NCI-H460 (cell line): ENCODE results near the gene PLA2R1. TPM values are rescaled to one million over a fixed set of nuclear protein-coding genes. Genes with fewer than 3 reads are reported as not detected.
"Not testable (repeated sequence)": the region's sequence is repeated elsewhere in the genome, so short reads cannot be mapped to it uniquely, and the experiment has no call there.

Experiments used
- DNase-seq: peaks from one replicate; pipeline ENCODE4 v3.0.0-alpha.2; 2016; ENCODE audit warnings: low read depth; ENCODE audit errors: extremely low read depth
- total RNA-seq: library from RNA; depleted of rRNA; stranded (reverse); fragments of >200 nt; shearing (Covaris generic); gene quantifications from 2 replicates; pipeline ENCODE4 v1.2.3, GENCODE V29; 2014

PLA2R1 gene
- total RNA-seq, 1 experiment from 2014 or later, result 22.8 TPM

GRCh38 chr2:159985656-159986055, 76.8 kb downstream of the PLA2R1 start:
- no peak for DNase-seq

GRCh38 chr2:159984034-159984433, 78.4 kb downstream of the PLA2R1 start:
- DNase-seq, result no peak

GRCh38 chr2:159982842-159983785, 79.3 kb downstream of the PLA2R1 start:
- no peak for DNase-seq

- no peak for DNase-seq
Observed at GRCh38 chr2:159982270-159982669, 80.1 kb downstream of the PLA2R1 start.

GRCh38 chr2:159976527-159977160, 85.8 kb downstream of the PLA2R1 start:
- no peak for DNase-seq

- DNase-seq, result no peak
Observed at GRCh38 chr2:159973325-159973724, 89.1 kb downstream of the PLA2R1 start.

GRCh38 chr2:159971365-159972152, 90.9 kb downstream of the PLA2R1 start:
- no peak for DNase-seq

- not testable (repeated sequence) for DNase-seq
Observed at GRCh38 chr2:159970548-159970947, 91.9 kb downstream of the PLA2R1 start.

GRCh38 chr2:159968279-159968900, 94.0 kb downstream of the PLA2R1 start:
- peak; percentile 30 for DNase-seq

- no peak for DNase-seq
Observed at GRCh38 chr2:159963700-159964099, 98.7 kb downstream of the PLA2R1 start.

GRCh38 chr2:159962513-159962912, 99.9 kb downstream of the PLA2R1 start:
- DNase-seq, result not testable (repeated sequence)

GRCh38 chr2:159961451-159961850, 101.0 kb downstream of the PLA2R1 start:
- no peak for DNase-seq

- no peak for DNase-seq
Observed at GRCh38 chr2:159961037-159961436, 101.4 kb downstream of the PLA2R1 start.

GRCh38 chr2:159960414-159960813, 102.0 kb downstream of the PLA2R1 start:
- no peak for DNase-seq

GRCh38 chr2:159959136-159959535, 103.3 kb downstream of the PLA2R1 start:
- no peak for DNase-seq

- no peak for DNase-seq
Observed at GRCh38 chr2:159953136-159953823, 109.1 kb downstream of the PLA2R1 start.

- DNase-seq, result no peak
Observed at GRCh38 chr2:159946326-159946999, 116.0 kb downstream of the PLA2R1 start.

- DNase-seq, result no peak
Observed at GRCh38 chr2:159944874-159945273, 117.5 kb downstream of the PLA2R1 start.

GRCh38 chr2:159942146-159942545, 120.3 kb downstream of the PLA2R1 start:
- DNase-seq, result no peak
